ENCODE results near the gene LCE2D.

DNA sequence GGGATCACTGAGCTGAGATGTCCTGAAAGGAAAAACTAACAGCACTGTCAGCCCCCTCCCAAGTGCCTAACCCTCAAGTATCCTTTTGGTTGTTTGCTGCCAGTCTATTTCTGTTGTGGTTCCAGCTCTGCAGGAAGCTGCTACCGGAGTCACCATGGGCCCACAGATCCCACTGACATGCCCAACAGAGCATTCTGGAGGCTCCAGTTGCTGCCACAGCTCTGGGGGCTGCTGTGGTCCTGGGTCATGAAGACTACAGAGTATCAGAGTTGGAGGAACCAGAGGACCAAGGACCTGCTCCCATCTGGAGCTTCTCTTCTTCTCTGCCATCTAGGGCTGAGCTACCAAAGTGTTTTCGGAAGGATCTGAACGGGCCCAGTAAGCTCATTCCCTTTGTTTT, 41.2 kb upstream of the LCE2D start:
- TF ChIP-seq, protein P1, sequence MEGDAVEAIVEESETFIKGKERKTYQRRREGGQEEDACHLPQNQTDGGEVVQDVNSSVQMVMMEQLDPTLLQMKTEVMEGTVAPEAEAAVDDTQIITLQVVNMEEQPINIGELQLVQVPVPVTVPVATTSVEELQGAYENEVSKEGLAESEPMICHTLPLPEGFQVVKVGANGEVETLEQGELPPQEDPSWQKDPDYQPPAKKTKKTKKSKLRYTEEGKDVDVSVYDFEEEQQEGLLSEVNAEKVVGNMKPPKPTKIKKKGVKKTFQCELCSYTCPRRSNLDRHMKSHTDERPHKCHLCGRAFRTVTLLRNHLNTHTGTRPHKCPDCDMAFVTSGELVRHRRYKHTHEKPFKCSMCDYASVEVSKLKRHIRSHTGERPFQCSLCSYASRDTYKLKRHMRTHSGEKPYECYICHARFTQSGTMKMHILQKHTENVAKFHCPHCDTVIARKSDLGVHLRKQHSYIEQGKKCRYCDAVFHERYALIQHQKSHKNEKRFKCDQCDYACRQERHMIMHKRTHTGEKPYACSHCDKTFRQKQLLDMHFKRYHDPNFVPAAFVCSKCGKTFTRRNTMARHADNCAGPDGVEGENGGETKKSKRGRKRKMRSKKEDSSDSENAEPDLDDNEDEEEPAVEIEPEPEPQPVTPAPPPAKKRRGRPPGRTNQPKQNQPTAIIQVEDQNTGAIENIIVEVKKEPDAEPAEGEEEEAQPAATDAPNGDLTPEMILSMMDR (IDR thresholded peaks at IDR 0.05), result no peak
- no peak for TF ChIP-seq ZFX (IDR thresholded peaks at IDR 0.05; ENCODE audit: borderline replicate concordance)
